GM21528 (cell line): ENCODE data around the gene BRD1.
"Not testable (repeated sequence)": the region's sequence is repeated elsewhere in the genome, so short reads cannot be mapped to it uniquely, and the experiment has no call there.

Experiments
- ATAC-seq: cut with Tn5 transposase; IDR thresholded peaks from one replicate; pipeline ENCODE4 v1.9.1; 2021; ENCODE audit warnings: mild to moderate bottlenecking, moderate library complexity; ENCODE audit not compliant: unreplicated experiment, low FRiP score

The BRD1 gene

GRCh38 chr22:49785841-49786471 lies 41.7 kb downstream of the BRD1 start:
- no peak for ATAC-seq

DNA sequence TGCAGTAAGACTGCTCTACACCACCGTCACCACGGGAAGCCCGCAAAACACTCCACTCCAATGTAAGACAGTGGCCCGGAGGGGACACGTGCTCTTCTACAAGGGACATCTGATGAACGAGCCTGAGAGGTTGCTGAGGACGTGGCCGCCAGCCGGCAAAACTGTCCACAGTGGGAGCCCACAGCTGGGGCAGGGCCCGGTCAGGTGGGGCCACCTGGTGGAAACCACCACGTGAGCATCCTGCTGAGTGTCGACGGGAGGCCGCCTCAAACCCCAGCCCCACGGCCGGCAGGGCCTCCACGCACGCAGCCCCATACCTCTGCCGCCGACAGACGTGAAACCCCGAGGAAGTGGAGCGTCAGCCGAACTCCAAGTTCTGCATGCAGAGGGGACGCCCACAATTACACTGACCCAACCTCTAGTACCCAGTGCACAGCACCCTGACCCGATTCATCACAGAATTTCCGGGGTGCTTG lies 42.6 kb downstream of the BRD1 start:
- no peak for ATAC-seq

- no peak for ATAC-seq
Observed at GRCh38 chr22:49784630-49784971, 43.1 kb downstream of the BRD1 start.

- ATAC-seq, result no peak
Observed at GRCh38 chr22:49783926-49784629, 43.6 kb downstream of the BRD1 start.

DNA sequence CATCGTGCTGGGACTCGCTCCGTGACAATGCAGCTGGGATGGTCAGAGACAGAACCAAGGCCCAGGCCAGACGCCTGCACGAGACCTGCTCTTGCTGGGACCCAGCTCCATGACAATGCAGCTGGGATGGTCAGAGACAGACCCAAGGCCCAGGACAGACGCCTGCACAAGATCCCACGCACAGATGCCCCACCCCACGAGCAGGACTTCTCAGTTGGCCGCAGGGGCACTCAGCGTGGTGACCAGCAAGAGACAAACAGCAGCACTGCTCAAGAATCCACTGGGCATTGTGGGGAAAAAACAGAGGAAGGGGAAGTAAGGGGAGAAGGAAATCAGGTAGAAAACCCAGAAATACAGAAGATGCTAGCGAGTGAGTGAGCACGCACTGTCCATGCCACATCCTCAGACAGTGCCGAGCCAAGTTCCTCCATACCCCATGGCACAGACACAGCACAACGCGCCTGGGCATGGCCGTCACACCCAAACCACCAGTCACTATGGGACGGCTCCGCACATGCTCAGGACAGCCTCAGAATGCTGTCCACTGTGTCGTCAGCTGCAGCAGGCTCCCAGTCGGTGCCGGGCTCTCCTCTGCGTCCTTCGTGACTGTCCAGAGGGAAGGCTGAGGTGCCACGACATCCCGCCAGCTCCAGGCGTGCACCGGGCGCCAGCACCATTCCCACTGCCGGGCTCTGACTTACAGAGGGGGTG lies 44.5 kb downstream of the BRD1 start:
- ATAC-seq, result no peak

- ATAC-seq, result not testable (repeated sequence)
Observed at GRCh38 chr22:49781886-49782285, 45.8 kb downstream of the BRD1 start.

GRCh38 chr22:49781289-49781782 lies 46.3 kb downstream of the BRD1 start:
- ATAC-seq, result no peak

DNA sequence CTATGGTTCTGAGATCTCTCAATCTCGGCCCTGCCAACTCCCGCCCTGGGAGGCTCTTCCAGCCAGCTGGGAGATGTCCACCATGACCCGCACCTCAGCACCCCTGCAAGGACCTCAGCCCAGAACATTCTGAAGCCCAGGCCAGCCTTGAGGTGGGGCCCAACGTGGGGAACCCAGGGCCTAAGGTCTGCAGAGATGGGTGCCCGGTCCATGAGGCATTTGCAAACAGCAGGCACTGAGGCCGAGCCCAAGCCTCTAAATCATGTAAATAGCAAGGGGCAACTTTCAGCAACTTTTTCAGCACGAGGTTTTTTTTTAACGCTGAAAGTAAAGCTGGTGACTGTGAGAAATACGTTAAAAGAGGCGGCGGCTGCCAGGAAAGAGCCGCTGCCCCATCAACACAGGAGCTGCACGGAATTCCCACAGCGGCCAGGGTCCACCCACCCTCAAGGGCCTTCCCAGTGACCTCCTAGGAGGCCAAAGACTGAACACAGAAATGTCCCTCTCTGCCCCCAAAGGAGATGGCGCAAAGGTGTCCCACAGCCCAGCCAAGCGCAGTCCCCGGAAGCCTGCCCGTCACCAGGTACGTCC lies 46.9 kb downstream of the BRD1 start:
- ATAC-seq, result no peak

GRCh38 chr22:49779853-49780697 lies 47.6 kb downstream of the BRD1 start:
- no peak for ATAC-seq

GRCh38 chr22:49779211-49779610 lies 48.5 kb downstream of the BRD1 start:
- no peak for ATAC-seq

GRCh38 chr22:49777569-49778249 lies 50.0 kb downstream of the BRD1 start:
- no peak for ATAC-seq

DNA sequence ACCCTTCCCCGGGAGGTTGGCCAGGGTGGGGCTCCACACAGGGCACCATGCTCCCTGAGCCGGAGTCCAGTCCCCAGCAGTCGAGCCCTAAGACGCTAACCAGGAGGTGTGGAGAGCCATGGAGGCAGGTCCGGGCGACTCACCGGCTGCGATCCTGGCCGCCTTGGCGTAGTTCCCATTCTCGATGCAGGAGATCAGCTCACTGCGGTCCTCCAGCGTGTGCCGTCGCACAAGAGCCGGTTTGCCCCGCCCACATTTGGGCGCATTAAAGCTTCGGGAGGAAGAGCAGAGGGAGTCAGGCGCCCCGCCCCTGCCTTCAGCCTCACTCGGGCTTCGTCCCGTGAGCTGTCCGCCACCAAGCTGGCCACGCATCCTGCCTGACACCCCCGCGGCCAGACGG lies 50.8 kb downstream of the BRD1 start:
- no peak for ATAC-seq

DNA sequence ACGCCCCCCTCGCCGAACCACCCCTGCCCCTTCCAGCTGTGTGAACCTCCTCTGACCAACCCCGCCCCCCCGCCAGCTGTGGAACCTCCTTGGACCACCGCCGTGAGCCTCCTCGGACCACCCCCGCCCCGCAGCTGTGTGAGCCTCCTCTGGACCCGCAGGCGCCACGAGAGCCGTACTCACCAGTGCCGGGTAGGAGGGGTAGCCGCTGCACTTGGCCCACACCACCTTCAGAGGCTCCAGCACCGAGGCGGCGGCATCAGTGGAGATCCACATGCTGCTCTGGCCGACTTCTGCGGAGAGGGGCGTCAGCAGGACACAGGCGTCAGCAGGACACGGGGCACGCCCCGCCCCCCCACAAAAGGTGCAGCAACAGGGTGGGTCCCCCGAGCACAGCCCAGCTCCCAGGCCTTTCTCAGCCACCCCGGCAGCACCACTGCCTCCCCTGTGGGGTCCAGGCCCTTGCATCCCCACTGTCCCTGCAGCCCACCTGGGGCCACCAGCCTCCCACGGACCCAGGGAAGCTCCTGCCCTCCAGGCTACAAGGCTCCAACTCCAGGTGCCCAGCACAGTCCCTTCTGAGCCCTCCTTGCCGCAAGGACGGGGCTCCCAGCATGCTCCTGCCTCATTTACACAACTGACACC lies 51.7 kb downstream of the BRD1 start:
- ATAC-seq, result no peak

DNA sequence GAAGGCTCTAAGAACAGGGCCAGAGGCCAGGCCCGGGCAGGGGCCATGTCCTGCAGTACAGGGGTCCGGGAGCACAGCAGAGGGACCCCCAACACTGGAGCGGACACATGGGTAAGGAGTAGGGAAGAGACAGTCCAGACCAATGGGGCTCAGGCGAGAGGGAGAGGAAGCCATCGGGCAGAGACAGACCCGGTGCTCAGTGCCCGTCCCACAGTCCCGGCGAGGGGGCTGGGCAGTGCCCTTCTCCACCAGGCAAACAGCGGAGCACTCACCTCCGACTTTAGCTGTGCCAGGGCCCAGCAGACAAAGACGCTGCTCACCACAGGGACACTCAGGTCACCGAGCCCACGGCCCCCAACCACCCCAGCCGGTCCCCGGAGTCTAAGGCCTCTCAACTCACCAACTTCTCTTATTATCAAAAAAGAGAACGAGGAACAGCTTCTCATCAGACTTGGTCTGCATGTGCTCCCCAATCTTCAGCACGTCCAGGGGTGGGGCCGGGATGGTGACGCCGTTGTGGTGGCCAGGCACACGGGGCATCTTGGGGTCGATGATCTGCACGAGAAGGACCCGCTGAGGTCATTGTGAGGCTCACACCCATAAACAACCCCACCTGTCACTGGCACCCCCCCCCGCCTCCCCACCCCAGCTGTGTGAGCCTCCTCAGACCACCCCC lies 52.3 kb downstream of the BRD1 start:
- no peak for ATAC-seq

DNA sequence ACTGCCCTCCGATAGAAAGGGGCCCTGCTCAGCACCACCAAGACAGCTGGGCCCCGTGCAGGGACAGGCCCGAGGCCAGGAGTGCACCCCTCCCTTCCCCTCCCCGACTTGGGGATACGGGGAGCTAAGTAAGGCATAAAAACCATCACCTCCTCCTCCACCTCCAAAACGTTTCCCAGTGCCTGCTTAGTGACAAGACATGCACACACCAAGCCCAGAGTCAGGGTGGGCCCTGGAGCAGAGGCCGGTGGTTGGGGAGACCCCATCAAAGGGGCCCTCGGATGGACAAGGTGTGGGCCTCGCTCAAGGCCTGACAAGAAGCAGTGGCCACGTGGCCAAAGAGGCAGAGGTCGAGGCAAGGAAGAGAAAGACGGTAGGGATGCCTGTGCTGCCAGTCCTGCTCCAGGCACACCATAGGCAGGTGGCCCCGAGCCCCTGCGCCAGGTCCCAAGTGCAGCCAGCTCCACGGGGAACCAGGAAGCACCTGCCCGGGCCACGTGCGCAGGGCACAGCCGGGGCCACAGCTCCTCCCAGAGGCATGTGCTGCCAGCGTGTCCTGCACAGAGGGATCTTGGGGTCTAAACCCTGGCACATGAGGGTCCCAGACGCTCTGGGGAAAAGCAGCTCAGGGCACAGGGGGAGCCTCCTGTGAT lies 53.0 kb downstream of the BRD1 start:
- ATAC-seq, result no peak

- ATAC-seq, result no peak
Observed at GRCh38 chr22:49774046-49774445, 53.6 kb downstream of the BRD1 start.

- no peak for ATAC-seq
Observed at GRCh38 chr22:49773531-49773930, 54.1 kb downstream of the BRD1 start.

DNA sequence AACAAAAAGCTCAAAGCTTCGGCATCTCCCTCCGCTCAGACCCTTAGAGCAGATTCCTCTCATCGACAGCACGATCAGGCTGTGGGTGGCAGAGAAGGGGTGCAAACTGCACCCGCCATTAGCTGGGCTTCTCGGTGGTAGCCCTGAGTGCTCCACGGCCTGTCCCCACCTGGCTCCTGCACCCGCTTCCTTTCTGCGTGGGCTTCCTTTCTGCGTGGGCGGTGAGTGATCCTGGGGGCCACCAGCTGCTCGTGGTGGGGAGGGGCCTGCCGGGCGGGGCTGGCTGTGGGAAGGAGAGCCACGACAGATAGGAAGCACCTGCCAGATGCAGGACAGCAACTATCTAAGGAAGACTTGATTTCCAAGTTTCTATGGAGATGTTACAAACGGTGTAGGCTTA lies 55.0 kb downstream of the BRD1 start:
- ATAC-seq, result no peak
